ENCODE results near the gene PEF1.

GRCh38 chr1:31661856-31662255 lies 17.2 kb upstream of the PEF1 start:
- TF ChIP-seq CTCF (IDR thresholded peaks at IDR 0.05), result no peak
- TF ChIP-seq POLR2A (IDR thresholded peaks at IDR 0.05), result no peak
